Mesothelial cell of epicardium (in vitro differentiated cells): ENCODE results near the gene MAGEC1. TPM values are rescaled to one million over a fixed set of nuclear protein-coding genes. Genes with fewer than 3 reads are reported as not detected.

ENCODE experiments used
- DNase-seq, 2 experiments: peaks; one replicate each; pipeline ENCODE4 v3.0.0; 2021; ENCODE audit warnings: low spot score in 2 of 2; ENCODE audit not compliant: unreplicated experiment in 2 of 2
- H3K27ac Mint-ChIP-seq: 2 replicates; pipeline ENCODE4 v1.8.0; 2021; ENCODE audit warnings: mixed read lengths
- H3K27me3 Mint-ChIP-seq: 2 replicates; pipeline ENCODE4 v1.8.0; 2021; ENCODE audit warnings: low read depth, mixed read lengths
- H3K36me3 Mint-ChIP-seq: 2 replicates; pipeline ENCODE4 v1.8.0; 2021; ENCODE audit warnings: mixed read lengths
- H3K4me1 Mint-ChIP-seq: 2 replicates; pipeline ENCODE4 v1.8.0; 2021; ENCODE audit warnings: mixed read lengths
- H3K4me3 Mint-ChIP-seq: 2 replicates; pipeline ENCODE4 v1.8.0; 2021; ENCODE audit warnings: mild to moderate bottlenecking, moderate library complexity, mixed read lengths
- H3K9me3 Mint-ChIP-seq: 2 replicates; pipeline ENCODE4 v1.8.0; 2021; ENCODE audit warnings: mixed read lengths
- CTCF ChIP-seq: fragments of 200-600 bp; sonication (generic); IDR thresholded peaks from one replicate; pipeline ENCODE4 v1.5.0; 2021; ENCODE audit warnings: antibody characterized with exemption; ENCODE audit not compliant: unreplicated experiment
- total RNA-seq: library from RNA; stranded (reverse); gene quantifications from 3 replicates; pipeline ENCODE4 v1.2.1, GENCODE V29; 2021

Gene MAGEC1
- total RNA-seq, 1 donor from 2014 or later = not detected

- no peak for TF ChIP-seq CTCF
- peaks cover 52% of the 10 kb centered on the region for H3K9me3 Mint-ChIP-seq
- no peaks in the 10 kb centered on the region for H3K27me3 Mint-ChIP-seq
- no peak for DNase-seq
- H3K4me3 Mint-ChIP-seq = no peak overlapping the region
- H3K36me3 Mint-ChIP-seq = no peaks in the 10 kb centered on the region
- H3K27ac Mint-ChIP-seq = no peak overlapping the region
- no peaks in the 10 kb centered on the region for H3K4me1 Mint-ChIP-seq
Observed at GRCh38 chrX:141952603-141953002, 48.9 kb downstream of the MAGEC1 start.

GRCh38 chrX:141958675-141959074 is 55.0 kb downstream of the MAGEC1 start:
- Mint-ChIP-seq H3K9me3 (peaks cover 57% of the 10 kb centered on the region), H3K4me3 (no peak overlapping the region), H3K4me1 (no peaks in the 10 kb centered on the region), H3K27ac (no peak overlapping the region), H3K27me3 (no peaks in the 10 kb centered on the region), H3K36me3 (no peaks in the 10 kb centered on the region)
- no peak for DNase-seq
- TF ChIP-seq CTCF = no peak

Other genes with a start within 250 kb of the MAGEC1 start
- 0.36 to 0.82 TPM (median 0.58 TPM) in 3 replicates for gene SPANXD, start 205.2 kb upstream of the MAGEC1 start, total RNA-seq
- 0.16 to 0.38 TPM (median 0.18 TPM) in 3 replicates for gene MAGEC3, start 65.6 kb upstream of the MAGEC1 start, total RNA-seq